Left forelimb (tissue), 1 donor: ENCODE measurements around the gene SLC25A53.

Experiments
- DNase-seq: peaks from one replicate; pipeline ENCODE4 v3.0.0-alpha.2; 2018; ENCODE audit warnings: low spot score

Gene SLC25A53

GRCh38 chrX:104156630-104157529 lies at the start of gene SLC25A53:
TSS of gene SLC25A53 (minus strand) at chrX:104157009. CDS start at chrX:104105257, 51,752 bp downstream.
- peak; percentile 85 for DNase-seq

- DNase-seq, result no peak
Observed at GRCh38 chrX:104205548-104205947, 48.7 kb upstream of the SLC25A53 start.

- DNase-seq, result no peak
Observed at GRCh38 chrX:104195489-104196084, 38.8 kb upstream of the SLC25A53 start.

GRCh38 chrX:104195013-104195412 lies 38.2 kb upstream of the SLC25A53 start:
- no peak for DNase-seq

GRCh38 chrX:104193485-104193884 lies 36.7 kb upstream of the SLC25A53 start:
- DNase-seq, result no peak

GRCh38 chrX:104189837-104190236 lies 33.0 kb upstream of the SLC25A53 start:
- no peak for DNase-seq

- DNase-seq, result no peak
Observed at GRCh38 chrX:104187931-104188330, 31.1 kb upstream of the SLC25A53 start.

- DNase-seq, result no peak
Observed at GRCh38 chrX:104183685-104184084, 26.9 kb upstream of the SLC25A53 start.

- no peak for DNase-seq
Observed at GRCh38 chrX:104173841-104174240, 17.0 kb upstream of the SLC25A53 start.

GRCh38 chrX:104172788-104173187 lies 16.0 kb upstream of the SLC25A53 start:
- DNase-seq, result no peak

GRCh38 chrX:104172121-104172520 lies 15.3 kb upstream of the SLC25A53 start:
- no peak for DNase-seq

- DNase-seq, result no peak
Observed at GRCh38 chrX:104168127-104168526, 11.3 kb upstream of the SLC25A53 start.

GRCh38 chrX:104166735-104167436 lies 10.1 kb upstream of the SLC25A53 start:
- DNase-seq, result no peak

- peak; percentile 88 for DNase-seq
Observed at GRCh38 chrX:104165894-104166734, 9.3 kb upstream of the SLC25A53 start, which contains the start of gene FAM199X. TSS of gene FAM199X (plus strand) at chrX:104166453. CDS start at chrX:104166786, 333 bp downstream.

- no peak for DNase-seq
Observed at GRCh38 chrX:104151037-104151436, 5.8 kb downstream of the SLC25A53 start.

- DNase-seq, result no peak
Observed at GRCh38 chrX:104141087-104141760, 15.6 kb downstream of the SLC25A53 start.

- no peak for DNase-seq
Observed at GRCh38 chrX:104137496-104137895, 19.3 kb downstream of the SLC25A53 start.

- DNase-seq, result peak; percentile 69
Observed at GRCh38 chrX:104136241-104137019, 20.4 kb downstream of the SLC25A53 start.

- DNase-seq, result no peak
Observed at GRCh38 chrX:104135677-104136076, 21.1 kb downstream of the SLC25A53 start.

GRCh38 chrX:104134583-104135261 lies 22.1 kb downstream of the SLC25A53 start:
- no peak for DNase-seq
